Central memory CD8-positive, alpha-beta T cell (primary cell): Measurements from ENCODE around the gene LMBRD1.
"Not testable (repeated sequence)": the region's sequence is repeated elsewhere in the genome, so short reads cannot be mapped to it uniquely, and the experiment has no call there.

Source experiments
- ATAC-seq: fragments of 150-1000 bp; cut with Tn5 transposase; replicated peaks from 2 replicates; pipeline ENCODE4 v1.10.0; 2022; ENCODE audit warnings: mild to moderate bottlenecking, moderate FRiP score, moderate number of reproducible peaks; ENCODE audit not compliant: poor library complexity, severe bottlenecking; ENCODE audit errors: extremely low read depth
- DNase-seq, 2 donors: peaks; one replicate each; pipeline ENCODE4 v3.0.0; 2021; ENCODE audit warnings: low spot score in 2 of 2
- H3K27ac Mint-ChIP-seq: one replicate; pipeline ENCODE4 v1.8.0; 2022; ENCODE audit warnings: low read depth, mild to moderate bottlenecking, moderate library complexity, mixed read lengths
- H3K27me3 Mint-ChIP-seq: one replicate; pipeline ENCODE4 v1.8.0; 2022; ENCODE audit warnings: mixed read lengths
- H3K36me3 Mint-ChIP-seq: one replicate; pipeline ENCODE4 v1.8.0; 2022; ENCODE audit warnings: mild to moderate bottlenecking, moderate library complexity, mixed read lengths; ENCODE audit not compliant: insufficient read depth
- H3K4me1 Mint-ChIP-seq: one replicate; pipeline ENCODE4 v1.8.0; 2022; ENCODE audit warnings: mixed read lengths
- H3K4me3 Mint-ChIP-seq: one replicate; pipeline ENCODE4 v1.8.0; 2022; ENCODE audit warnings: mild to moderate bottlenecking, moderate library complexity, mixed read lengths
- H3K9me3 Mint-ChIP-seq: one replicate; pipeline ENCODE4 v1.8.0; 2022; ENCODE audit warnings: mixed read lengths

LMBRD1 gene

GRCh38 chr6:69818223-69818930 lies 21.6 kb upstream of the LMBRD1 start:
- Mint-ChIP-seq H3K36me3 (peaks cover 4% of the 10 kb centered on the region), H3K4me1 (peaks cover 29% of the 10 kb centered on the region), H3K27me3 (no peaks in the 10 kb centered on the region), H3K9me3 (no peaks in the 10 kb centered on the region), H3K4me3 (no peak overlapping the region), H3K27ac (no peak overlapping the region)
- ATAC-seq (no peak), DNase-seq (no peak)

DNA sequence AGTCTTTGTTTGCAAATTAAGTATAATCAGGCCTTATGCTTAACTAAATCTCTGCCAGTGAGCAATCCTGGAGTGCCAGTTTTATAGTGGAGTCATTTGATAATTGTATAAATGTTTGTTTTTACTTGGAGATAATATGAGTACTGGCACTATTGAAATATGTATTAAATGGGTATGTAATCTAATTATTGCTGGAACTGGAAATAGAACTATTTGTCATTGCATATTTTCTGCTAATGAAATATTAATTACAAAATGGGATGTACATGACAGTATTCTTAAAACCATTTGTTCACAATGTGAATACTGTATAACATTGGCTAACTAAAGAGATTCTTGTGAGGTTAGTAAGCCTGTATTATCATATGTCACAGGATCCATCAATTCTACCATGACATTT lies 20.5 kb upstream of the LMBRD1 start:
- DNase-seq: no peak
- peaks cover 4% of the 10 kb centered on the region for H3K36me3 Mint-ChIP-seq
- no peaks in the 10 kb centered on the region for H3K9me3 Mint-ChIP-seq
- no peak for ATAC-seq
- H3K4me1 Mint-ChIP-seq: peaks cover 37% of the 10 kb centered on the region
- no peak overlapping the region for H3K27ac Mint-ChIP-seq
- no peak overlapping the region for H3K4me3 Mint-ChIP-seq
- no peaks in the 10 kb centered on the region for H3K27me3 Mint-ChIP-seq

- Mint-ChIP-seq H3K27me3 (no peaks in the 10 kb centered on the region), H3K9me3 (no peaks in the 10 kb centered on the region), H3K4me1 (peaks cover 37% of the 10 kb centered on the region), H3K36me3 (peaks cover 4% of the 10 kb centered on the region), H3K4me3 (peak overlapping the region; percentile 71), H3K27ac (peak overlapping the region; percentile 63)
- DNase-seq (no peak), ATAC-seq (peak; percentile 82)
These were observed 19.8 kb upstream of the LMBRD1 start for GRCh38 chr6:69816569-69816968.

DNA sequence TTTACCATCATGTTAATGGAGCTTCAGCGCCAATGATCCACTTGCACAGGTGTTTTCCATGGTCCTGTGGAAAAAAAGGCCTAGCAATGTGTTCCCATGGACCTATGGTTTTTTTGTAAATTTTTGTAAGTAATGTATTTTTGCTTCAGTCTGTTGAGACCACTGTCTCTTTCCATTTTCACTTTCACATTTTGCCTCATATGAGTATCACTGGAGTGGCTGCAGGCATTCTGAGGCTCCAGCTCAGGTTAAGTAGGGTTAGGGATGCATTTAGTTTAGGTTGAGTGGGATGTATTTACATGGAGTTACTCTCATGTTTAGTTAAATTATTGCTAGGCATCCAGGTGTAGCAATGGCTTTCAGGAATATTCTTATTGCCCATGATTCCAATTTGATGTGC lies 19.2 kb upstream of the LMBRD1 start:
- Mint-ChIP-seq H3K27me3 (no peaks in the 10 kb centered on the region), H3K27ac (peak overlapping the region; percentile 63), H3K4me3 (peak overlapping the region; percentile 71), H3K9me3 (no peaks in the 10 kb centered on the region), H3K4me1 (peaks cover 37% of the 10 kb centered on the region), H3K36me3 (peaks cover 4% of the 10 kb centered on the region)
- DNase-seq (no peak), ATAC-seq (peak; percentile 62)

GRCh38 chr6:69813508-69813907 lies 16.7 kb upstream of the LMBRD1 start:
- Mint-ChIP-seq H3K9me3 (no peaks in the 10 kb centered on the region), H3K4me3 (peak overlapping the region; percentile 8), H3K27me3 (peaks cover 5% of the 10 kb centered on the region), H3K27ac (peak overlapping the region; percentile 75), H3K36me3 (peaks cover 4% of the 10 kb centered on the region), H3K4me1 (peaks cover 37% of the 10 kb centered on the region)
- DNase-seq (no peak), ATAC-seq (no peak)

DNA sequence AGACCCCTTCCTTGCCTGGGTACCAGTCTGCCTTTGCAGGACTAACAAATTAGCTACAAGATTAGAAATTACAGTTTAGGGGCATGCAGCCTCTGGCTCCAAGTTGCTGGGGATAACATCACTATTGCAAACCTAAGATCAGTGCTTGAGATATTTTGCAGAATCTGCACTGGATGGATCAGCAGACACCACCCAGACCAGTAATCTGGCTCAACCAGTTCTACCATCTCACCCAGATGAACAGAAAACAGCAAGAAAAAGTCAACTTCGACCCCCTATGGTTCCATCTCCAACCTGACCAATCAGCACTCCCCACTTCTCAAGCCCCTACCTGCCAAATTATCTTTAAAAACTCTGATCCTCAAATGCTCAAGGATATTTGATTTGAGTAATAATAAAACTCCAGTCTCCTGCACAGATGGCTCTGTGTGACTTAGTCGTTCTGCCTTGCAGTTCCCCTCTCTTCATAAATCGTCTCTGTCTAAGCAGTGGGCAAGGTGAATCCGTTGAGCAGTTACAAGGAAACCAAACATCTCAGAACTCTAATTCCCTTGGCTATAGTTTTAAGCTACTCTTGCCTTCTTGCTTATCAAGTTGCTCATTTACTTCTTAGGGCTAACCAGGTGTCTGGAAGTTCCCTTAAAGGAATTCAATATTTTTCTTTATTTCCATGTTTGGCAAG lies 16.1 kb upstream of the LMBRD1 start:
- H3K9me3 Mint-ChIP-seq: no peaks in the 10 kb centered on the region
- H3K4me3 Mint-ChIP-seq: peak overlapping the region; percentile 8
- ATAC-seq (no peak), DNase-seq (no peak)
- peak overlapping the region; percentile 75 for H3K27ac Mint-ChIP-seq
- H3K36me3 Mint-ChIP-seq: peaks cover 4% of the 10 kb centered on the region
- peaks cover 11% of the 10 kb centered on the region for H3K27me3 Mint-ChIP-seq
- H3K4me1 Mint-ChIP-seq: peaks cover 37% of the 10 kb centered on the region

DNA sequence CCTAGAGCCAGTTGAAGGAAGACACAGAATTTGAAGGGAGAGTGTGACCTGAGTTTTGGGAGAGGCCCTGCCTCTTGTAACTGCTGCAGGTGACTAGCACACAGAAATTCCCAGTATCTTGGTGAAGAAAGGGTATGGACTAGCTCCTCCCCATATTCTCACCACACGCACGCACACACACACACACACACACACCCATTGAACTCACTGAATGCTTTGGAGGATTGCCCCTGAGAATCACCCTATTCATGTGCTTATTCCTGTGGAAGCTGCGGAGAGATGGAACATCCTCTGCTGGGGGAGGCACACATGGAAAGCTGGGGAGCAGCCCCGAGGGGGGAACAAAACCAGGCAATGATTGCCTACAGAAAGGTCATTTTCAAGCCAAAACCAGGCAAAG lies 6.2 kb upstream of the LMBRD1 start:
- ATAC-seq: no peak

DNA sequence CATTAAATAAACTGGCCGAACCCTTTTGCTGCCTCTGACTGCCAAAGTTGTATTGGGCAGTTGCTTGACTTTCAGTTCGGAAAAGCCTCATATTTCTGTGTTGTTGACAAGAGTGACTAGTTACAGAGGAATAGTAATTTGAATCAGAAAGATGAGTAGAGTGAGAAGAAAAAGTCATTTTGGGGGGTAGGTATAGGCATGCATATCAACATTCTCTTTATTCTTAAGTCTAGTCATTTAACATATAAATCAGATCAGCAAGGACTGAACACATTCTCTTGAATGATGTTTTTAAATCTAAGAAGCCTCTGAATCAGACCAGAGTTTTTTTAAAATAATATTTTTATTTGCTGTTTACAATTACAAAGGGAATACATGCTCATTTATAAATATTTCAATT lies 4.9 kb upstream of the LMBRD1 start:
- Mint-ChIP-seq H3K36me3 (peaks cover under 1% of the 10 kb centered on the region), H3K9me3 (no peaks in the 10 kb centered on the region), H3K4me1 (peaks cover 11% of the 10 kb centered on the region), H3K4me3 (no peak overlapping the region), H3K27ac (no peak overlapping the region), H3K27me3 (no peaks in the 10 kb centered on the region)
- ATAC-seq (no peak), DNase-seq (no peak)

More for the DNA sequence above, 6.2 kb upstream of the LMBRD1 start:
- Mint-ChIP-seq H3K36me3 (no peaks in the 10 kb centered on the region), H3K9me3 (no peaks in the 10 kb centered on the region), H3K27ac (no peak overlapping the region), H3K27me3 (peaks cover under 1% of the 10 kb centered on the region), H3K4me1 (no peaks in the 10 kb centered on the region), H3K4me3 (no peak overlapping the region)
- DNase-seq: no peak

DNA sequence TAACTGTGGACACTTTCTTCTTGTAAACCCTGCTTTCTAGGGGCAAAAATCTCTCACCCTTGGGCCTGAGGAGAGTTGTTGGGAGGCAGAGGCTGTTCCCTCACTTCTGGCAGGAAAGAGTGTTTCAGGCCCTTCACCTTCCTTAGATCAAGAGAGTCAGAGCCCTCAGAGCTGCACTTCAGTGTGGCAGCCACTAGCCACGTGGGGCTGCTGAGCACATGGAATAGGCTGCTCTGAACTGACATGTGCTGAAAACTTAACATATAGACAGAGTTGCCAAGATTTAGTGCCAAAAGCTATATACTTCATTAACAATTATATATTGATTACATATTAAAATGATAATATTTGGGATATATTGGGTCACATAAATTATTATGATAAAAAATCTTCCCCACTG lies 4.4 kb upstream of the LMBRD1 start:
- no peaks in the 10 kb centered on the region for H3K9me3 Mint-ChIP-seq
- peaks cover 4% of the 10 kb centered on the region for H3K36me3 Mint-ChIP-seq
- DNase-seq (no peak), ATAC-seq (no peak)
- no peak overlapping the region for H3K4me3 Mint-ChIP-seq
- no peak overlapping the region for H3K27ac Mint-ChIP-seq
- H3K4me1 Mint-ChIP-seq: peaks cover 13% of the 10 kb centered on the region
- H3K27me3 Mint-ChIP-seq: no peaks in the 10 kb centered on the region

DNA sequence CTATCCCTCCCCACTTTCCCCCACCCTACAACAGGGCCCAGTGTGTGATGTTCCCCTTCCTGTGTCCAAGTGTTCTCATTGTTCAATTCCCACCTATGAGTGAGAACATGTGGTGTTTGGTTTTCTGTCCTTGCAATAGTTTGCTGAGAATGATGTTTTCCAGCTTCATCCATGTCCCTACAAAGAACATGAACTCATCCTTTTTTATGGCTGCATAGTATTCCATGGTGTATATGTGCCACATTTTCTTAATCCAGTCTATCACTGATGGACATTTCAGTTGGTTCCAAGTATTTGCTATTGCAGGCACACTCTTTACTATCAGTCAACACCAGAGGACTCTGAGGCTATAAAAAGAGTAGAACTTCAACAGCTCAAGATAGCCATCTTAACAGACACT lies 2.0 kb upstream of the LMBRD1 start:
- H3K4me1 Mint-ChIP-seq: peaks cover 30% of the 10 kb centered on the region
- not testable (repeated sequence) for ATAC-seq, H3K9me3 Mint-ChIP-seq, H3K4me3 Mint-ChIP-seq, DNase-seq, H3K27me3 Mint-ChIP-seq, H3K36me3 Mint-ChIP-seq, H3K27ac Mint-ChIP-seq

- H3K27ac Mint-ChIP-seq: peak overlapping the region; percentile 97
- peak; percentile 35 to 56 for DNase-seq
- no peaks in the 10 kb centered on the region for H3K27me3 Mint-ChIP-seq
- peak; percentile 59 for ATAC-seq
- peaks cover 48% of the 10 kb centered on the region for H3K4me1 Mint-ChIP-seq
- no peaks in the 10 kb centered on the region for H3K9me3 Mint-ChIP-seq
- H3K4me3 Mint-ChIP-seq: peak overlapping the region; percentile 91
- H3K36me3 Mint-ChIP-seq: peaks cover 17% of the 10 kb centered on the region
These were observed 653 bp downstream of the LMBRD1 start for GRCh38 chr6:69796073-69796641.

DNA sequence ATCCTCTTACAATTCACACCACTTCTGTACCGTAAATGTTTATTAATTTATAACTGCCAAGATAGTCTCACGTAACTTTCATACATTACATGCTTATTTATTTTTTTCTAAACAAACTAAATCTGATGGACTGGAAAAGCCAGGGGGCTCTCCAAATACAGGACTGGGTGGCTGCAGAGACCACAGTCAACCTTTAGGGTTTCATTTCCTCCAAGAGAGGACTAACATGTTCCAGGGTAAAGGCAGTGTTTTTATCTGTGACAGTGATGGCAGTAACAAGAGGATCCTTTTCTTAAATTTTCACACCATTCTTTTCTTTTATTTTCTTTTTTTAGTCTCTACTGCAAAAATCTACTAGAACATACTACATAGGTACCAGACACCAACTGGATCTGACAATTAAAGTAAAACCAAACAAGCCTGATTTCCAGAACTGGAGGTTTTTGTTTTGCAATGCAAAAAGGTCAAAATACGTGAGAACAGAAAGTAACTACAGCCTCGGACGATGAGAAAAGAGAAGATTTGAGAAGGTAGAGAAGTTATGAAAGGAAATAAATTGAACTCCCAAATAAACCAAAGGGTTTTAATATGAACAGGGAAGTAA lies 1.2 kb downstream of the LMBRD1 start:
- DNase-seq (no peak), ATAC-seq (no peak)
- peak overlapping the region; percentile 97 for H3K27ac Mint-ChIP-seq
- peak overlapping the region; percentile 91 for H3K4me3 Mint-ChIP-seq
- no peaks in the 10 kb centered on the region for H3K9me3 Mint-ChIP-seq
- H3K36me3 Mint-ChIP-seq: peaks cover 17% of the 10 kb centered on the region
- H3K4me1 Mint-ChIP-seq: peaks cover 50% of the 10 kb centered on the region
- no peaks in the 10 kb centered on the region for H3K27me3 Mint-ChIP-seq
